Sigmoid colon (tissue), 4 donors: ENCODE measurements around the gene IFNL4.

Experiments
- CTCF ChIP-seq, 4 experiments: fragments of 450-650 bp in 3 of 4; fragments of 200-600 bp in 1 of 4; IDR thresholded peaks; one replicate each; pipeline ENCODE4 v1.5.1; 2016 to 2019; ENCODE audit warnings: antibody characterized with exemption in 4 of 4, mild to moderate bottlenecking in 3 of 4, moderate library complexity in 2 of 4
- EP300 ChIP-seq, 4 donors: sonication (generic); formaldehyde crosslinking; IDR thresholded peaks; one replicate each; pipeline ENCODE4 v1.6.1; 2017; ENCODE audit warnings: antibody characterized with exemption in 4 of 4
- POLR2AphosphoS5 ChIP-seq, 4 donors: sonication (generic); formaldehyde crosslinking; IDR thresholded peaks; one replicate each; pipeline ENCODE4 v1.6.1; 2017; ENCODE audit warnings: antibody characterized with exemption in 4 of 4

- TF ChIP-seq CTCF (IDR thresholded peaks at IDR 0.05), result no peak
- no peak for TF ChIP-seq POLR2AphosphoS5 (IDR thresholded peaks at IDR 0.05)
- no peak for TF ChIP-seq EP300 (IDR thresholded peaks at IDR 0.05)
Observed at GRCh38 chr19:39270036-39270871, 21.6 kb upstream of the IFNL4 start.
